Neural cell (in vitro differentiated cells): Measurements from ENCODE around the gene CRYM. TPM values are rescaled to one million over a fixed set of nuclear protein-coding genes. Genes with fewer than 3 reads are reported as not detected.

Experiments
- H2AFZ ChIP-seq: fragments of 200-600, 300-800 bp; sonication (generic), shearing (Covaris generic); 2 replicates; pipeline ENCODE4 v1.6.0; 2014; ENCODE audit warnings: low read depth, mild to moderate bottlenecking, antibody characterized with exemption, low read length, moderate library complexity
- H3F3A ChIP-seq: fragments of 200-600 bp; shearing (Covaris generic); 2 replicates; pipeline ENCODE4 v1.6.1; 2016; ENCODE audit warnings: mild to moderate bottlenecking, moderate library complexity, mixed read lengths, antibody characterized with exemption, low read length; ENCODE audit not compliant: insufficient read depth, poor library complexity, severe bottlenecking
- H3K27ac ChIP-seq: fragments of 200-600, 300-800 bp; sonication (generic), shearing (Covaris generic); 2 replicates; pipeline ENCODE4 v1.5.1; 2014; ENCODE audit warnings: mild to moderate bottlenecking, low read length, moderate library complexity
- H3K27me3 ChIP-seq: fragments of 300-800, 200-600 bp; sonication (generic), shearing (Covaris generic); 2 replicates; pipeline ENCODE4 v1.6.0; 2014; ENCODE audit warnings: mild to moderate bottlenecking, low read depth, low read length, moderate library complexity; ENCODE audit not compliant: insufficient read depth
- H3K36me3 ChIP-seq: fragments of 300-800, 200-600 bp; sonication (generic), shearing (Covaris generic); 2 replicates; pipeline ENCODE4 v1.5.1; 2014; ENCODE audit warnings: mild to moderate bottlenecking, antibody characterized with exemption, low read length, moderate library complexity; ENCODE audit not compliant: insufficient read depth
- H3K4me2 ChIP-seq: fragments of 300-800, 200-600 bp; sonication (generic), shearing (Covaris generic); 2 replicates; pipeline ENCODE4 v1.6.0; 2014; ENCODE audit warnings: mild to moderate bottlenecking, low read length
- H3K4me3 ChIP-seq: fragments of 300-800, 200-600 bp; sonication (generic), shearing (Covaris generic); 2 replicates; pipeline ENCODE4 v1.5.1; 2014; ENCODE audit warnings: mild to moderate bottlenecking, low read length, moderate library complexity
- H3K79me2 ChIP-seq: fragments of 200-600 bp; shearing (Covaris generic); replicated peaks from 2 replicates; pipeline ENCODE4 v1.6.0; 2014; ENCODE audit warnings: mild to moderate bottlenecking, low read length, moderate library complexity; ENCODE audit not compliant: insufficient read depth
- H3K9ac ChIP-seq: fragments of 300-800, 200-600 bp; sonication (generic), shearing (Covaris generic); 2 replicates; pipeline ENCODE4 v1.6.1; 2016; ENCODE audit warnings: mild to moderate bottlenecking, low read length, mixed read lengths
- H3K9me2 ChIP-seq: fragments of 200-600 bp; shearing (Covaris generic); 2 replicates; pipeline ENCODE4 v1.6.1; 2016; ENCODE audit warnings: mild to moderate bottlenecking, low read length, mixed read lengths; ENCODE audit not compliant: insufficient read depth
- H3K9me3 ChIP-seq: fragments of 200-600, 300-800 bp; sonication (generic), shearing (Covaris generic); 2 replicates; pipeline ENCODE4 v1.6.1; 2016; ENCODE audit warnings: mild to moderate bottlenecking, mixed run types, low read length, moderate library complexity, mixed read lengths
- H4K20me1 ChIP-seq: fragments of 200-600 bp; shearing (Covaris generic); 2 replicates; pipeline ENCODE4 v1.6.1; 2016; ENCODE audit warnings: mild to moderate bottlenecking, mixed run types; ENCODE audit not compliant: insufficient read depth
- CTCF ChIP-seq: fragments of 450-650 bp; IDR thresholded peaks from 2 replicates; pipeline ENCODE4 v1.5.1; 2014; ENCODE audit warnings: antibody characterized with exemption, mild to moderate bottlenecking, moderate library complexity; ENCODE audit not compliant: poor library complexity, severe bottlenecking
- EP300 ChIP-seq: fragments of 450-650 bp; conservative IDR thresholded peaks from 2 replicates; pipeline ENCODE4 v1.6.1; 2014; ENCODE audit warnings: antibody characterized with exemption, mild to moderate bottlenecking, moderate library complexity; ENCODE audit not compliant: poor library complexity, severe bottlenecking
- EZH2 ChIP-seq: fragments of 200-600, 300-800 bp; shearing (Covaris generic), sonication (generic); IDR thresholded peaks from 2 replicates; pipeline ENCODE4 v1.6.1; 2014; ENCODE audit warnings: antibody characterized with exemption, low read length, borderline replicate concordance, mild to moderate bottlenecking; ENCODE audit not compliant: insufficient read depth, poor library complexity, severe bottlenecking
- MXI1 ChIP-seq: fragments of 450-650 bp; conservative IDR thresholded peaks from 2 replicates; pipeline ENCODE4 v1.6.1; 2014; ENCODE audit warnings: antibody characterized with exemption, mild to moderate bottlenecking; ENCODE audit not compliant: poor library complexity, severe bottlenecking
- POLR2AphosphoS5 ChIP-seq: IDR thresholded peaks from 2 replicates; pipeline ENCODE4 v1.6.1; 2012
- RAD21 ChIP-seq: fragments of 450-650 bp; conservative IDR thresholded peaks from 2 replicates; pipeline ENCODE4 v1.6.1; 2014; ENCODE audit warnings: antibody characterized with exemption, mild to moderate bottlenecking, moderate library complexity
- REST ChIP-seq: IDR thresholded peaks from 2 replicates; pipeline ENCODE4 v1.6.1; 2012; ENCODE audit warnings: borderline replicate concordance
- SMC3 ChIP-seq: fragments of 450-650 bp; conservative IDR thresholded peaks from 2 replicates; pipeline ENCODE4 v1.6.1; 2014; ENCODE audit warnings: antibody characterized with exemption, mild to moderate bottlenecking, moderate library complexity; ENCODE audit not compliant: poor library complexity
- TAF1 ChIP-seq: IDR thresholded peaks from 2 replicates; pipeline ENCODE4 v1.6.1; 2012; ENCODE audit warnings: low read depth
- polyA plus RNA-seq: library from polyadenylated mRNA; depleted of rRNA; stranded (reverse); fragments of >200 nt; gene quantifications from 2 replicates; pipeline ENCODE4 v1.2.3, GENCODE V29; 2014

Gene CRYM
- polyA plus RNA-seq, 1 donor from 2014 or later: 3.8 TPM

GRCh38 chr16:21264571-21265036, 13.5 kb downstream of the CRYM start:
- Histone ChIP-seq H4K20me1 (no peaks in the 10 kb centered on the region), H3K36me3 (no peaks in the 10 kb centered on the region), H2AFZ (no peak overlapping the region), H3K9me3 (no peaks in the 10 kb centered on the region), H3K9me2 (no peaks in the 10 kb centered on the region), H3K27me3 (no peaks in the 10 kb centered on the region), H3K27ac (no peak overlapping the region), H3K4me3 (no peak overlapping the region), H3K79me2 (no peaks in the 10 kb centered on the region), H3K4me2 (no peak overlapping the region), H3F3A (no peaks in the 10 kb centered on the region), H3K9ac (no peak overlapping the region)
- no peak for TF ChIP-seq TAF1

GRCh38 chr16:21263640-21264570, 14.2 kb downstream of the CRYM start:
- no peak overlapping the region for H3K4me2 ChIP-seq
- no peaks in the 10 kb centered on the region for H3K36me3 ChIP-seq
- no peaks in the 10 kb centered on the region for H3K27me3 ChIP-seq
- no peak overlapping the region for H3K27ac ChIP-seq
- no peaks in the 10 kb centered on the region for H3F3A ChIP-seq
- H3K4me3 ChIP-seq: no peak overlapping the region
- H3K9me3 ChIP-seq: no peaks in the 10 kb centered on the region
- no peaks in the 10 kb centered on the region for H3K9me2 ChIP-seq
- no peak for TF ChIP-seq EP300
- TF ChIP-seq TAF1: no peak
- no peak for TF ChIP-seq SMC3
- TF ChIP-seq POLR2AphosphoS5: no peak
- TF ChIP-seq REST: no peak
- no peak for TF ChIP-seq CTCF
- no peak for TF ChIP-seq EZH2
- TF ChIP-seq RAD21: no peak
- no peak for TF ChIP-seq MXI1
- no peaks in the 10 kb centered on the region for H3K79me2 ChIP-seq
- H2AFZ ChIP-seq: no peak overlapping the region
- no peak overlapping the region for H3K9ac ChIP-seq
- no peaks in the 10 kb centered on the region for H4K20me1 ChIP-seq
